Central memory CD8-positive, alpha-beta T cell (primary cell): Measurements from ENCODE around the gene ERC2.

Experiments
- ATAC-seq: fragments of 150-1000 bp; cut with Tn5 transposase; replicated peaks from 2 replicates; pipeline ENCODE4 v1.10.0; 2022; ENCODE audit warnings: mild to moderate bottlenecking, moderate FRiP score, moderate number of reproducible peaks; ENCODE audit not compliant: poor library complexity, severe bottlenecking; ENCODE audit errors: extremely low read depth
- DNase-seq, 2 donors: peaks; one replicate each; pipeline ENCODE4 v3.0.0; 2021; ENCODE audit warnings: low spot score in 2 of 2
- H3K27ac Mint-ChIP-seq: one replicate; pipeline ENCODE4 v1.8.0; 2022; ENCODE audit warnings: low read depth, mild to moderate bottlenecking, moderate library complexity, mixed read lengths
- H3K27me3 Mint-ChIP-seq: one replicate; pipeline ENCODE4 v1.8.0; 2022; ENCODE audit warnings: mixed read lengths
- H3K36me3 Mint-ChIP-seq: one replicate; pipeline ENCODE4 v1.8.0; 2022; ENCODE audit warnings: mild to moderate bottlenecking, moderate library complexity, mixed read lengths; ENCODE audit not compliant: insufficient read depth
- H3K4me1 Mint-ChIP-seq: one replicate; pipeline ENCODE4 v1.8.0; 2022; ENCODE audit warnings: mixed read lengths
- H3K4me3 Mint-ChIP-seq: one replicate; pipeline ENCODE4 v1.8.0; 2022; ENCODE audit warnings: mild to moderate bottlenecking, moderate library complexity, mixed read lengths
- H3K9me3 Mint-ChIP-seq: one replicate; pipeline ENCODE4 v1.8.0; 2022; ENCODE audit warnings: mixed read lengths

ERC2 gene

GRCh38 chr3:56201407-56201806 is 266.9 kb downstream of the ERC2 start:
- ATAC-seq (no peak), DNase-seq (no peak)
- no peaks in the 10 kb centered on the region for H3K27me3 Mint-ChIP-seq
- H3K36me3 Mint-ChIP-seq = no peaks in the 10 kb centered on the region
- no peaks in the 10 kb centered on the region for H3K9me3 Mint-ChIP-seq
- H3K4me3 Mint-ChIP-seq = no peak overlapping the region
- H3K4me1 Mint-ChIP-seq = no peaks in the 10 kb centered on the region
- H3K27ac Mint-ChIP-seq = no peak overlapping the region

- Mint-ChIP-seq H3K27me3 (no peaks in the 10 kb centered on the region), H3K4me1 (no peaks in the 10 kb centered on the region), H3K36me3 (no peaks in the 10 kb centered on the region), H3K9me3 (no peaks in the 10 kb centered on the region), H3K4me3 (no peak overlapping the region), H3K27ac (no peak overlapping the region)
- DNase-seq (no peak), ATAC-seq (no peak)
Observed at GRCh38 chr3:56200251-56200650, 268.0 kb downstream of the ERC2 start.

- Mint-ChIP-seq H3K4me3 (no peak overlapping the region), H3K9me3 (no peaks in the 10 kb centered on the region), H3K36me3 (no peaks in the 10 kb centered on the region), H3K27ac (no peak overlapping the region), H3K27me3 (no peaks in the 10 kb centered on the region), H3K4me1 (no peaks in the 10 kb centered on the region)
- DNase-seq (no peak), ATAC-seq (no peak)
Observed at GRCh38 chr3:56197991-56198390, 270.3 kb downstream of the ERC2 start.

- Mint-ChIP-seq H3K4me1 (no peaks in the 10 kb centered on the region), H3K9me3 (no peaks in the 10 kb centered on the region), H3K4me3 (no peak overlapping the region), H3K36me3 (no peaks in the 10 kb centered on the region), H3K27me3 (no peaks in the 10 kb centered on the region), H3K27ac (no peak overlapping the region)
- ATAC-seq (no peak), DNase-seq (no peak)
Observed at GRCh38 chr3:56197259-56197965, 270.9 kb downstream of the ERC2 start.

GRCh38 chr3:56196700-56197099 is 271.6 kb downstream of the ERC2 start:
- H3K4me1 Mint-ChIP-seq = no peaks in the 10 kb centered on the region
- no peak overlapping the region for H3K4me3 Mint-ChIP-seq
- no peaks in the 10 kb centered on the region for H3K9me3 Mint-ChIP-seq
- ATAC-seq (no peak), DNase-seq (no peak)
- no peak overlapping the region for H3K27ac Mint-ChIP-seq
- no peaks in the 10 kb centered on the region for H3K27me3 Mint-ChIP-seq
- no peaks in the 10 kb centered on the region for H3K36me3 Mint-ChIP-seq

GRCh38 chr3:56193519-56193918 is 274.7 kb downstream of the ERC2 start:
- Mint-ChIP-seq H3K9me3 (no peaks in the 10 kb centered on the region), H3K27ac (no peak overlapping the region)

GRCh38 chr3:56192001-56192400 is 276.3 kb downstream of the ERC2 start:
- no peak for DNase-seq

More at GRCh38 chr3:56193519-56193918, 274.7 kb downstream of the ERC2 start:
- H3K4me3 Mint-ChIP-seq = no peak overlapping the region
- ATAC-seq = no peak
- no peaks in the 10 kb centered on the region for H3K4me1 Mint-ChIP-seq
- no peaks in the 10 kb centered on the region for H3K27me3 Mint-ChIP-seq
- DNase-seq = no peak
- H3K36me3 Mint-ChIP-seq = no peaks in the 10 kb centered on the region

GRCh38 chr3:56190771-56191305 is 277.4 kb downstream of the ERC2 start:
- Mint-ChIP-seq H3K27ac (no peak overlapping the region), H3K9me3 (no peaks in the 10 kb centered on the region), H3K27me3 (no peaks in the 10 kb centered on the region), H3K4me1 (no peaks in the 10 kb centered on the region), H3K4me3 (no peak overlapping the region), H3K36me3 (no peaks in the 10 kb centered on the region)
- no peak for DNase-seq
- ATAC-seq = no peak

More at GRCh38 chr3:56192001-56192400, 276.3 kb downstream of the ERC2 start:
- no peaks in the 10 kb centered on the region for H3K4me1 Mint-ChIP-seq
- H3K27me3 Mint-ChIP-seq = no peaks in the 10 kb centered on the region
- ATAC-seq = no peak
- H3K27ac Mint-ChIP-seq = no peak overlapping the region
- no peaks in the 10 kb centered on the region for H3K36me3 Mint-ChIP-seq
- no peaks in the 10 kb centered on the region for H3K9me3 Mint-ChIP-seq
- no peak overlapping the region for H3K4me3 Mint-ChIP-seq

- Mint-ChIP-seq H3K4me3 (no peak overlapping the region), H3K27ac (no peak overlapping the region), H3K27me3 (no peaks in the 10 kb centered on the region), H3K4me1 (no peaks in the 10 kb centered on the region), H3K36me3 (no peaks in the 10 kb centered on the region), H3K9me3 (no peaks in the 10 kb centered on the region)
- DNase-seq = no peak
- ATAC-seq = no peak
Observed at GRCh38 chr3:56190130-56190529, 278.1 kb downstream of the ERC2 start.

- H3K4me1 Mint-ChIP-seq = no peaks in the 10 kb centered on the region
- H3K9me3 Mint-ChIP-seq = no peaks in the 10 kb centered on the region
- no peaks in the 10 kb centered on the region for H3K27me3 Mint-ChIP-seq
- no peak overlapping the region for H3K4me3 Mint-ChIP-seq
- no peaks in the 10 kb centered on the region for H3K36me3 Mint-ChIP-seq
- ATAC-seq (no peak), DNase-seq (no peak)
- no peak overlapping the region for H3K27ac Mint-ChIP-seq
Observed at GRCh38 chr3:56189536-56189935, 278.7 kb downstream of the ERC2 start.

GRCh38 chr3:56188201-56188600 is 280.1 kb downstream of the ERC2 start:
- no peaks in the 10 kb centered on the region for H3K27me3 Mint-ChIP-seq
- H3K4me3 Mint-ChIP-seq = no peak overlapping the region
- no peaks in the 10 kb centered on the region for H3K36me3 Mint-ChIP-seq
- no peaks in the 10 kb centered on the region for H3K4me1 Mint-ChIP-seq
- DNase-seq = no peak
- no peak for ATAC-seq
- no peaks in the 10 kb centered on the region for H3K9me3 Mint-ChIP-seq
- no peak overlapping the region for H3K27ac Mint-ChIP-seq

- no peaks in the 10 kb centered on the region for H3K27me3 Mint-ChIP-seq
- H3K27ac Mint-ChIP-seq = no peak overlapping the region
- H3K36me3 Mint-ChIP-seq = no peaks in the 10 kb centered on the region
- no peak overlapping the region for H3K4me3 Mint-ChIP-seq
- H3K4me1 Mint-ChIP-seq = no peaks in the 10 kb centered on the region
- ATAC-seq (no peak), DNase-seq (no peak)
- H3K9me3 Mint-ChIP-seq = no peaks in the 10 kb centered on the region
Observed at GRCh38 chr3:56187051-56187450, 281.2 kb downstream of the ERC2 start.

- H3K36me3 Mint-ChIP-seq = no peaks in the 10 kb centered on the region
- ATAC-seq (no peak), DNase-seq (no peak)
- no peak overlapping the region for H3K4me3 Mint-ChIP-seq
- H3K4me1 Mint-ChIP-seq = no peaks in the 10 kb centered on the region
- no peaks in the 10 kb centered on the region for H3K9me3 Mint-ChIP-seq
- no peaks in the 10 kb centered on the region for H3K27me3 Mint-ChIP-seq
- H3K27ac Mint-ChIP-seq = no peak overlapping the region
Observed at GRCh38 chr3:56185827-56186226, 282.4 kb downstream of the ERC2 start.
